Frontal cortex (tissue), 4 donors: ENCODE results near the gene MCF2L2. TPM values are rescaled to one million over a fixed set of nuclear protein-coding genes. Genes with fewer than 3 reads are reported as not detected.
A peak's percentile ranks its signal among the peaks of the same experiment; 100 is the strongest.
"Not testable (repeated sequence)": the region's sequence is repeated elsewhere in the genome, so short reads cannot be mapped to it uniquely, and the experiment has no call there.

ENCODE experiments used
- DNase-seq, 2 donors: peaks; one replicate each; pipeline ENCODE4 v3.0.0; 2012; ENCODE audit warnings: low spot score in 2 of 2
- FAIRE-seq: peaks from 2 replicates; lab custom pipeline; 2012; peaks lifted over from hg19 to GRCh38; lab: Jason Lieb, UNC
- total RNA-seq: library from RNA; depleted of rRNA; stranded (reverse); fragments of >200 nt; gene quantifications from one replicate; pipeline ENCODE4 v1.2.3, GENCODE V29; 2014
- donor health status: control.
- donor health status: control.
- donor health status: control.

MCF2L2 gene
- total RNA-seq, 1 donor from 2014 or later = 42.0 TPM

GRCh38 chr3:183193762-183194689, 234.4 kb downstream of the MCF2L2 start:
- FAIRE-seq (no peak), DNase-seq (no peak)

- no peak for DNase-seq
- no peak for FAIRE-seq
These were observed 235.6 kb downstream of the MCF2L2 start for GRCh38 chr3:183192650-183193300.

GRCh38 chr3:183189641-183190040, 238.8 kb downstream of the MCF2L2 start:
- no peak for FAIRE-seq
- DNase-seq = no peak

GRCh38 chr3:183188895-183189462, 239.4 kb downstream of the MCF2L2 start:
- DNase-seq (peak in 1 of 2 donors; percentile 27), FAIRE-seq (no peak)

- DNase-seq (no peak), FAIRE-seq (no peak)
These were observed 242.7 kb downstream of the MCF2L2 start for GRCh38 chr3:183185696-183186095.

- DNase-seq = no peak
- FAIRE-seq = no peak
These were observed 245.4 kb downstream of the MCF2L2 start for GRCh38 chr3:183182732-183183610.

- FAIRE-seq (no peak), DNase-seq (no peak)
These were observed 246.3 kb downstream of the MCF2L2 start for GRCh38 chr3:183182073-183182472.

- DNase-seq (no peak), FAIRE-seq (no peak)
These were observed 246.8 kb downstream of the MCF2L2 start for GRCh38 chr3:183181606-183182005.

GRCh38 chr3:183180784-183181295, 247.6 kb downstream of the MCF2L2 start:
- DNase-seq (no peak), FAIRE-seq (no peak)

GRCh38 chr3:183180110-183180783, 248.2 kb downstream of the MCF2L2 start:
- FAIRE-seq = no peak

GRCh38 chr3:183179550-183179908, 248.9 kb downstream of the MCF2L2 start:
- DNase-seq, FAIRE-seq: not testable (repeated sequence)

More at GRCh38 chr3:183180110-183180783, 248.2 kb downstream of the MCF2L2 start:
- no peak for DNase-seq

- FAIRE-seq = no peak
- DNase-seq = peak; percentile 38 to 69
These were observed 249.4 kb downstream of the MCF2L2 start for GRCh38 chr3:183178833-183179549.

- no peak for DNase-seq
- peak; percentile 75 for FAIRE-seq
These were observed 249.9 kb downstream of the MCF2L2 start for GRCh38 chr3:183178512-183178832.

GRCh38 chr3:183172051-183172639, 256.3 kb downstream of the MCF2L2 start:
- DNase-seq (no peak), FAIRE-seq (no peak)

GRCh38 chr3:183167975-183168374, 260.4 kb downstream of the MCF2L2 start:
- DNase-seq, FAIRE-seq: not testable (repeated sequence)

- DNase-seq (no peak), FAIRE-seq (no peak)
These were observed 264.9 kb downstream of the MCF2L2 start for GRCh38 chr3:183163563-183163962.

- no peak for DNase-seq
These were observed 266.7 kb downstream of the MCF2L2 start for GRCh38 chr3:183161552-183162336.

More at GRCh38 chr3:183161552-183162336, 266.7 kb downstream of the MCF2L2 start:
- no peak for FAIRE-seq
